Neural cell (in vitro differentiated cells): ENCODE data around the gene PPP1R1A. TPM values are rescaled to one million over a fixed set of nuclear protein-coding genes. Genes with fewer than 3 reads are reported as not detected.

Experiments
- H2AFZ ChIP-seq: fragments of 200-600, 300-800 bp; sonication (generic), shearing (Covaris generic); 2 replicates; pipeline ENCODE4 v1.6.0; 2014; ENCODE audit warnings: low read depth, mild to moderate bottlenecking, antibody characterized with exemption, low read length, moderate library complexity
- H3F3A ChIP-seq: fragments of 200-600 bp; shearing (Covaris generic); 2 replicates; pipeline ENCODE4 v1.6.1; 2016; ENCODE audit warnings: mild to moderate bottlenecking, moderate library complexity, mixed read lengths, antibody characterized with exemption, low read length; ENCODE audit not compliant: insufficient read depth, poor library complexity, severe bottlenecking
- H3K27ac ChIP-seq: fragments of 200-600, 300-800 bp; sonication (generic), shearing (Covaris generic); 2 replicates; pipeline ENCODE4 v1.5.1; 2014; ENCODE audit warnings: mild to moderate bottlenecking, low read length, moderate library complexity
- H3K27me3 ChIP-seq: fragments of 300-800, 200-600 bp; sonication (generic), shearing (Covaris generic); 2 replicates; pipeline ENCODE4 v1.6.0; 2014; ENCODE audit warnings: mild to moderate bottlenecking, low read depth, low read length, moderate library complexity; ENCODE audit not compliant: insufficient read depth
- H3K36me3 ChIP-seq: fragments of 300-800, 200-600 bp; sonication (generic), shearing (Covaris generic); 2 replicates; pipeline ENCODE4 v1.5.1; 2014; ENCODE audit warnings: mild to moderate bottlenecking, antibody characterized with exemption, low read length, moderate library complexity; ENCODE audit not compliant: insufficient read depth
- H3K4me2 ChIP-seq: fragments of 300-800, 200-600 bp; sonication (generic), shearing (Covaris generic); 2 replicates; pipeline ENCODE4 v1.6.0; 2014; ENCODE audit warnings: mild to moderate bottlenecking, low read length
- H3K4me3 ChIP-seq: fragments of 300-800, 200-600 bp; sonication (generic), shearing (Covaris generic); 2 replicates; pipeline ENCODE4 v1.5.1; 2014; ENCODE audit warnings: mild to moderate bottlenecking, low read length, moderate library complexity
- H3K79me2 ChIP-seq: fragments of 200-600 bp; shearing (Covaris generic); replicated peaks from 2 replicates; pipeline ENCODE4 v1.6.0; 2014; ENCODE audit warnings: mild to moderate bottlenecking, low read length, moderate library complexity; ENCODE audit not compliant: insufficient read depth
- H3K9ac ChIP-seq: fragments of 300-800, 200-600 bp; sonication (generic), shearing (Covaris generic); 2 replicates; pipeline ENCODE4 v1.6.1; 2016; ENCODE audit warnings: mild to moderate bottlenecking, low read length, mixed read lengths
- H3K9me2 ChIP-seq: fragments of 200-600 bp; shearing (Covaris generic); 2 replicates; pipeline ENCODE4 v1.6.1; 2016; ENCODE audit warnings: mild to moderate bottlenecking, low read length, mixed read lengths; ENCODE audit not compliant: insufficient read depth
- H3K9me3 ChIP-seq: fragments of 200-600, 300-800 bp; sonication (generic), shearing (Covaris generic); 2 replicates; pipeline ENCODE4 v1.6.1; 2016; ENCODE audit warnings: mild to moderate bottlenecking, mixed run types, low read length, moderate library complexity, mixed read lengths
- H4K20me1 ChIP-seq: fragments of 200-600 bp; shearing (Covaris generic); 2 replicates; pipeline ENCODE4 v1.6.1; 2016; ENCODE audit warnings: mild to moderate bottlenecking, mixed run types; ENCODE audit not compliant: insufficient read depth
- EP300 ChIP-seq: fragments of 450-650 bp; conservative IDR thresholded peaks from 2 replicates; pipeline ENCODE4 v1.6.1; 2014; ENCODE audit warnings: antibody characterized with exemption, mild to moderate bottlenecking, moderate library complexity; ENCODE audit not compliant: poor library complexity, severe bottlenecking
- EZH2 ChIP-seq: fragments of 200-600, 300-800 bp; shearing (Covaris generic), sonication (generic); IDR thresholded peaks from 2 replicates; pipeline ENCODE4 v1.6.1; 2014; ENCODE audit warnings: antibody characterized with exemption, low read length, borderline replicate concordance, mild to moderate bottlenecking; ENCODE audit not compliant: insufficient read depth, poor library complexity, severe bottlenecking
- MXI1 ChIP-seq: fragments of 450-650 bp; conservative IDR thresholded peaks from 2 replicates; pipeline ENCODE4 v1.6.1; 2014; ENCODE audit warnings: antibody characterized with exemption, mild to moderate bottlenecking; ENCODE audit not compliant: poor library complexity, severe bottlenecking
- POLR2AphosphoS5 ChIP-seq: IDR thresholded peaks from 2 replicates; pipeline ENCODE4 v1.6.1; 2012
- RAD21 ChIP-seq: fragments of 450-650 bp; conservative IDR thresholded peaks from 2 replicates; pipeline ENCODE4 v1.6.1; 2014; ENCODE audit warnings: antibody characterized with exemption, mild to moderate bottlenecking, moderate library complexity
- SMC3 ChIP-seq: fragments of 450-650 bp; conservative IDR thresholded peaks from 2 replicates; pipeline ENCODE4 v1.6.1; 2014; ENCODE audit warnings: antibody characterized with exemption, mild to moderate bottlenecking, moderate library complexity; ENCODE audit not compliant: poor library complexity
- TAF1 ChIP-seq: IDR thresholded peaks from 2 replicates; pipeline ENCODE4 v1.6.1; 2012; ENCODE audit warnings: low read depth
- polyA plus RNA-seq: library from polyadenylated mRNA; depleted of rRNA; stranded (reverse); fragments of >200 nt; gene quantifications from 2 replicates; pipeline ENCODE4 v1.2.3, GENCODE V29; 2014
- TF ChIP-seq, protein P1 (sequence below): IDR thresholded peaks from 2 replicates; pipeline ENCODE4 v1.6.1; 2012; ENCODE audit warnings: borderline replicate concordance
- TF ChIP-seq, protein P2 (sequence below): fragments of 450-650 bp; IDR thresholded peaks from 2 replicates; pipeline ENCODE4 v1.5.1; 2014; ENCODE audit warnings: antibody characterized with exemption, mild to moderate bottlenecking, moderate library complexity; ENCODE audit not compliant: poor library complexity, severe bottlenecking

PPP1R1A gene
- polyA plus RNA-seq, 1 donor from 2014 or later = 28.9 TPM

- no peaks in the 10 kb centered on the region for H3K27me3 ChIP-seq
- H3K79me2 ChIP-seq = no peaks in the 10 kb centered on the region
- no peaks in the 10 kb centered on the region for H4K20me1 ChIP-seq
- no peaks in the 10 kb centered on the region for H3F3A ChIP-seq
- H3K9me2 ChIP-seq = no peaks in the 10 kb centered on the region
- H3K9me3 ChIP-seq = no peaks in the 10 kb centered on the region
- H3K36me3 ChIP-seq = no peaks in the 10 kb centered on the region
- H3K27ac ChIP-seq = no peak overlapping the region
- TF ChIP-seq EZH2 (no peak), EP300 (no peak), TAF1 (no peak), RAD21 (no peak)
- TF ChIP-seq, protein P1, sequence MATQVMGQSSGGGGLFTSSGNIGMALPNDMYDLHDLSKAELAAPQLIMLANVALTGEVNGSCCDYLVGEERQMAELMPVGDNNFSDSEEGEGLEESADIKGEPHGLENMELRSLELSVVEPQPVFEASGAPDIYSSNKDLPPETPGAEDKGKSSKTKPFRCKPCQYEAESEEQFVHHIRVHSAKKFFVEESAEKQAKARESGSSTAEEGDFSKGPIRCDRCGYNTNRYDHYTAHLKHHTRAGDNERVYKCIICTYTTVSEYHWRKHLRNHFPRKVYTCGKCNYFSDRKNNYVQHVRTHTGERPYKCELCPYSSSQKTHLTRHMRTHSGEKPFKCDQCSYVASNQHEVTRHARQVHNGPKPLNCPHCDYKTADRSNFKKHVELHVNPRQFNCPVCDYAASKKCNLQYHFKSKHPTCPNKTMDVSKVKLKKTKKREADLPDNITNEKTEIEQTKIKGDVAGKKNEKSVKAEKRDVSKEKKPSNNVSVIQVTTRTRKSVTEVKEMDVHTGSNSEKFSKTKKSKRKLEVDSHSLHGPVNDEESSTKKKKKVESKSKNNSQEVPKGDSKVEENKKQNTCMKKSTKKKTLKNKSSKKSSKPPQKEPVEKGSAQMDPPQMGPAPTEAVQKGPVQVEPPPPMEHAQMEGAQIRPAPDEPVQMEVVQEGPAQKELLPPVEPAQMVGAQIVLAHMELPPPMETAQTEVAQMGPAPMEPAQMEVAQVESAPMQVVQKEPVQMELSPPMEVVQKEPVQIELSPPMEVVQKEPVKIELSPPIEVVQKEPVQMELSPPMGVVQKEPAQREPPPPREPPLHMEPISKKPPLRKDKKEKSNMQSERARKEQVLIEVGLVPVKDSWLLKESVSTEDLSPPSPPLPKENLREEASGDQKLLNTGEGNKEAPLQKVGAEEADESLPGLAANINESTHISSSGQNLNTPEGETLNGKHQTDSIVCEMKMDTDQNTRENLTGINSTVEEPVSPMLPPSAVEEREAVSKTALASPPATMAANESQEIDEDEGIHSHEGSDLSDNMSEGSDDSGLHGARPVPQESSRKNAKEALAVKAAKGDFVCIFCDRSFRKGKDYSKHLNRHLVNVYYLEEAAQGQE = no peak
- TF ChIP-seq, protein P2, sequence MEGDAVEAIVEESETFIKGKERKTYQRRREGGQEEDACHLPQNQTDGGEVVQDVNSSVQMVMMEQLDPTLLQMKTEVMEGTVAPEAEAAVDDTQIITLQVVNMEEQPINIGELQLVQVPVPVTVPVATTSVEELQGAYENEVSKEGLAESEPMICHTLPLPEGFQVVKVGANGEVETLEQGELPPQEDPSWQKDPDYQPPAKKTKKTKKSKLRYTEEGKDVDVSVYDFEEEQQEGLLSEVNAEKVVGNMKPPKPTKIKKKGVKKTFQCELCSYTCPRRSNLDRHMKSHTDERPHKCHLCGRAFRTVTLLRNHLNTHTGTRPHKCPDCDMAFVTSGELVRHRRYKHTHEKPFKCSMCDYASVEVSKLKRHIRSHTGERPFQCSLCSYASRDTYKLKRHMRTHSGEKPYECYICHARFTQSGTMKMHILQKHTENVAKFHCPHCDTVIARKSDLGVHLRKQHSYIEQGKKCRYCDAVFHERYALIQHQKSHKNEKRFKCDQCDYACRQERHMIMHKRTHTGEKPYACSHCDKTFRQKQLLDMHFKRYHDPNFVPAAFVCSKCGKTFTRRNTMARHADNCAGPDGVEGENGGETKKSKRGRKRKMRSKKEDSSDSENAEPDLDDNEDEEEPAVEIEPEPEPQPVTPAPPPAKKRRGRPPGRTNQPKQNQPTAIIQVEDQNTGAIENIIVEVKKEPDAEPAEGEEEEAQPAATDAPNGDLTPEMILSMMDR = no peak
- no peak overlapping the region for H3K4me2 ChIP-seq
- H3K4me3 ChIP-seq = no peak overlapping the region
- H2AFZ ChIP-seq = no peak overlapping the region
- no peak overlapping the region for H3K9ac ChIP-seq
These were observed 9.7 kb downstream of the PPP1R1A start for GRCh38 chr12:54578778-54579177.

DNA sequence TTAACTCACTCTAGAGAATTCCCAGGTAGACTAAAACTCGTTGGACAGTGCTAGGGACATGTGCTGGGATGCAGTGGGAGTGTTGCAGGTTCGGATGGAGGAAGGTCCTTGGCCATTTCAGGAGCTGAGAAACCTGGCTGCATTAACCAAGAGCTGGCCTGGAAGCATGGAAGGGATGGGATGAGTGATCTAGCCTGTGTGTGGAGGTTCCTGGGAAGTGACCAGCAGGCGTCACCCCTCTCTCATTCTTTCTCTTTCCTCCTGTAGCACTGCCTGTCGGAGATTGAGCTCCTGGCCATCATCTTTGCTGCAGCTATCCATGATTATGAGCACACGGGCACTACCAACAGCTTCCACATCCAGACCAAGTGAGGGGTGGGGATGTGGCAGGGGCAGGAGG lies 15.6 kb downstream of the PPP1R1A start:
- H2AFZ ChIP-seq = no peak overlapping the region
- no peaks in the 10 kb centered on the region for H3K79me2 ChIP-seq
- no peaks in the 10 kb centered on the region for H3K9me3 ChIP-seq
- H3K4me2 ChIP-seq = no peak overlapping the region
- no peaks in the 10 kb centered on the region for H4K20me1 ChIP-seq
- no peaks in the 10 kb centered on the region for H3F3A ChIP-seq
- no peaks in the 10 kb centered on the region for H3K9me2 ChIP-seq
- H3K27me3 ChIP-seq = no peaks in the 10 kb centered on the region
- no peak overlapping the region for H3K4me3 ChIP-seq
- no peak overlapping the region for H3K9ac ChIP-seq
- TF ChIP-seq POLR2AphosphoS5 = no peak
- TF ChIP-seq, protein P1 = no peak
- TF ChIP-seq EP300 = no peak
- no peak for TF ChIP-seq MXI1
- no peak for TF ChIP-seq RAD21
- no peak for TF ChIP-seq SMC3
- TF ChIP-seq, protein P2 = no peak
- no peak for TF ChIP-seq TAF1
- TF ChIP-seq EZH2 = no peak
- H3K27ac ChIP-seq = no peak overlapping the region
- no peaks in the 10 kb centered on the region for H3K36me3 ChIP-seq
